HG02973 (cell line): ENCODE measurements around the gene BTAF1.
"Not testable (repeated sequence)": the region's sequence is repeated elsewhere in the genome, so short reads cannot be mapped to it uniquely, and the experiment has no call there.

Source experiments
- ATAC-seq: cut with Tn5 transposase; IDR thresholded peaks from one replicate; pipeline ENCODE4 v1.9.1; 2021; ENCODE audit warnings: moderate library complexity; ENCODE audit not compliant: unreplicated experiment

Gene BTAF1

GRCh38 chr10:91976317-91977051 lies 52.9 kb downstream of the BTAF1 start:
- ATAC-seq: no peak

- ATAC-seq: no peak
Measured at GRCh38 chr10:91977491-91977890, 53.9 kb downstream of the BTAF1 start.

GRCh38 chr10:91978585-91978984 lies 55.0 kb downstream of the BTAF1 start:
- no peak for ATAC-seq

DNA sequence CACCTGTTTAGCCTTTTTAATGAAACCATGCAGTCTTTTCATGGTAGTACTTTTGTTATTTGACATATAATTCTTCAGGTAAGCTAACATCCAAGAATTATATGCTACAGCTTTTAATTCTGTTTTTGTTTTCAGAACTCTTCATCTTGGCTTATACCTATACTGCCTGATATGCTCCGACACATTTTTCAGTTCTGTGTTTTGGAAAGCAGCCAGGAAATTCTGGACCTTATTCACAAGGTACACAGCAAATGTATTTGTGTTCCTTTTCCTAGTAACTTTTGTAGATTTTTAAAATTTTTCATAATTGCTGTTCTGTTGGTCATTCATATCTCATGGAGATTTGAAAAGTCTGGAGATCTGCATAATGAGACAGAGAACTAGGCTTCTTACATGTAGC lies 56.7 kb downstream of the BTAF1 start:
- ATAC-seq: no peak

DNA sequence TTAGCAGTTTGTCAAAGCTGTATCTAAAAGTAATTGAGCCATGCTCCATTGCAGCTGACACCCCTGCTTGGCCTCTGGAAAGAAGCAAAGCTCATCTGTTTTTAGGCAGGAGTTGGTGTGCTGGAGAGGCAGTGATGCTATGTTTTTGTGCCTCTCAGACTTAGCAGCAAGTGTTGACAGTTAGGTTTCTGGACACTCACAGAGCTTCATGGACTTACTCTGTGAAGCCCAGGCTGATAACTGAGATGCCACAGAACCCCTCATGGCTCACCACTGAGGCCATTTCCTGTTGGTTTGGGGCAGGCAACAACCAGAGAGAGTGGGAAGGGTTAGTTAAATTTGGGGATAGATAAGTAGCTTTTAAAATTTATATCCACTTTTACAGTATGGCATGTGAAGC lies 59.8 kb downstream of the BTAF1 start:
- ATAC-seq: no peak

GRCh38 chr10:91987397-91988037 lies 63.9 kb downstream of the BTAF1 start:
- no peak for ATAC-seq

DNA sequence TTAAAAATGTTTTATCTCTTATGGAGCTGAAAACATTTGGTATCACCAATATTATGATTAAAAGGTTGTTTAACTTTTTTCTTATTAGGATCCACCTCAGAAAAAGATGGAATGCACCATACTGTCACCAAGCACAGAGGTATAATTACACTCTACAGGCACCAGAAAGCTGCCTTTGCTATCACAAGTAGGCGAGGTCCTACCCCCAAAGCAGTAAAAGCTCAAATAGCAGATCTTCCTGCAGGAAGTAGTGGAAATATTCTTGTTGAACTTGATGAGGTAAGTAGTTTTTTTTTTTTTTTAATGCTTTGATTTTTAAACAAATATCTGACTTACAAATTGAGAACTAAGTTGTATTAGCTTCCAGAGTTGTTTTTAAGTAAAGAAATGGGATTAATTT lies 68.5 kb downstream of the BTAF1 start:
- ATAC-seq: no peak

- ATAC-seq: no peak
Measured at GRCh38 chr10:91996266-91996665, 72.7 kb downstream of the BTAF1 start.

GRCh38 chr10:92001581-92001980 lies 78.0 kb downstream of the BTAF1 start:
- no peak for ATAC-seq

DNA sequence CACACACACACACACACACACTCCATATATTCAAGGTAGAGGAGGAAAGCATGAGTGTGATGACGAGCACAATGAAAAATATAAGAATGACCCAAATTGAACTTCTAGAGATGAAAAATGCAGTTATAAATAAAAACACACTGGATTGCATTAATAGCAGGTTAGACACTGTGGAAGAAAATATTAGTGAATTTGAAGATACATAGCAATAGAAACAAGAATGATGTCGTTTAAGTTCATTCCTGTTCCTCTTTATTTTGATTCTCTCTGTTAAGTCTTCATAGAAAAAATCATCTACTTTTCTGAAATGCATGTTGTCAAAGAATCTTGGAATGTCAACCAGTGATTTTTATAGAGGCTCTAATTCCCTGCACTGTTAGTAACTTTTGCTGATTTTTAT lies 78.4 kb downstream of the BTAF1 start:
- ATAC-seq: no peak

GRCh38 chr10:92003258-92003657 lies 79.7 kb downstream of the BTAF1 start:
- no peak for ATAC-seq

DNA sequence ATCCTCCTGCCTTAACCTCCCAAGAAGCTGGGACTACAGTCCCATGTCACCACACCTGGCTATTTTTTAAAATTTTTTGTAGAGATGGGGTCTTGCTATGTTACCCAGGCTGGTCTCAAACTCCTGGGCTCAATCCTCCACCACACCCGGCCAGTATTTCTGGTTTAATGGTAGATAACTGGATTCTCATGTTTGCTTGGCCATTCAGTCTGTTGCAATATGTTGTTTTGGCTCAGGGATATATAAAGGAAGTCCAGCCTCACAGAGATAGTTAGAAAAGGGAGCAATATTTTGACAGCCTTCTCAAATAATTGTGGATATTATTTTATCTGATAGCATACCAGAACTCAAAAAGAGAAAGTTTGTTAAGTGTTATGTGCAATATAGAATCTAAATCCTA lies 82.4 kb downstream of the BTAF1 start:
- ATAC-seq: no peak

DNA sequence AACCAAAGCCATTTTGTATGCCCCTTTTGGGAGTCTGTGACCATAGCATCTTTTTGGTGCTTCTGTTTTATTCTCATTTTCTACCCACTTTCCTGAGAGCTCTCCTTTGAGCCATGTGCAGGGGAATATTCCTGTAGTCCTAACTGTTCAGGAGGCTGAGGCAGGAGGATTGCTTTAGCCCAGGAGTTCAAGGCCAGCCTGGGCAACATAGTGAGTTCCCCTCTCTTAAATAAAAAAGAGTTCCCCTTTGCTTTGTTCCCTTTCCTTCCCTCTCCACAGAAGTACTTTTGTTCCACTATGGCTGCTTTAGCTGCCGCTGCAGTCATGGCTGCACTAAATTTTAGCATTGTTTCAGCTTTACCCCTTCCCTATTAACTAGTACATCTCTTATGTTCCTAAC lies 85.9 kb downstream of the BTAF1 start:
- no peak for ATAC-seq

DNA sequence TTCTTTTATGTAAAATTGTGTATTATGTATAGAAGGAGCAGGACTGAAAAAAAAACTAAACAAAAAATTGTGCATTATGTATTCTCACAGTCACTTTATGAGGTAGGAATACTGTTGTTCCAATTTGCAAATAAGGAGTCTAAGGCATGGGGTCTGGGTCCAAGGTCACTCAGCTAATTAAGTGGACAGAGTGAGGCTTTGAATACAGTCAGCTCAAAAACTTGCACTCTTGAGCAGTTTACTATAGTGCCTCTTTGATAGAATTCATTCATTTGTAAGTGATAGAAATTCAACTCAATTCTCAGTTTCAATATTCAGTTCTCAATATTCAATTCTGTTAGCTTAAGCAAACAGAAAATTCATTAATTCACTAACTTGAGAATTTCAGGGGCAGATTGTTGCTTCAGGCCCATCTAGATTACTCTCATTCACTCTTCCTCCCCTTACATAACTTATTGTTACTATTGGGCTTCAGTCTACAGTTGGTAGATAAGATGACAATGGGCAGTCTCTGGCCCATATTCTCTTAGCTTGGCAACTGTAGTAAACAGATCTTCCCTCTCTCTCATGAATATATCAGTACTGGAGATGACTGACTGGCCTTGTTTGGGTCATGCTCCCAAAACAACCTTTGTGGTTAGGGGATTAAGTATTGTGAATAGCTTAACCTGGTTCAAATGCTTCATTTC lies 86.6 kb downstream of the BTAF1 start:
- no peak for ATAC-seq

GRCh38 chr10:92011560-92012214 lies 88.1 kb downstream of the BTAF1 start:
- no peak for ATAC-seq

DNA sequence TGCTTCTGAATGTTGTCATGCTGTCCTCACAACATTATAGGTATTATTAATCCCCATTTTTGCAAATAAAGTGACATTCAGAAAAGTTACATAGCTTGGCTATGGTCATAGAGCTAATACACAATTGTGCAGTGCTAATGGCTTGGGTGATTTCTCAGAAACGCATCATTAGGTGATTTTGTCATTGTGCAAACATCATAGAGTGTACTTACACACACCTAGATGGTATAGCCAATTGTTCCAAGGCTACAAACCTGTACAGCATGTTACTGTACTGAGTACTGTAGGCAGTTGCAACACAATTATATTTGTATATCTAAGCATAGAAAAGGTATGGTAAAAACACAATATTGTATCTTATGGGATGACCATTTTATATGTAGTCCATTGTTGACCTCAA lies 91.0 kb downstream of the BTAF1 start:
- ATAC-seq: no peak

DNA sequence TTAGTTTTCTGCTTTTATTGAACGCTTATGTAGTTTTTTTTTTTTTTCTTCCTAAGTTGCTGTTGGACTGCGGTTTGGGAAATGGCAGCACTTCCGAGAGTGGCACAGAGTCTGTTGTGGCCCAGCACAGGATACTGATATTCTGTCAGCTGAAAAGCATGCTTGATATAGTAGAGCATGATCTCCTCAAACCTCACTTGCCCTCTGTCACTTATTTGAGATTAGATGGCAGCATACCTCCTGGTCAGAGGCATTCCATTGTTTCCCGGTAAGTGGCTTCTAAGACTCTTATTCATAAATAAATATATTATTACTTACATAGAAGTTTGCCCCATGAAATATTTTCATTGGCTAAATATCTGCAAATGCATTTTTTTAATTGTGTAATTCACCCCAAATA lies 101.1 kb downstream of the BTAF1 start:
- no peak for ATAC-seq

GRCh38 chr10:92025340-92025739 lies 101.8 kb downstream of the BTAF1 start:
- not testable (repeated sequence) for ATAC-seq

DNA sequence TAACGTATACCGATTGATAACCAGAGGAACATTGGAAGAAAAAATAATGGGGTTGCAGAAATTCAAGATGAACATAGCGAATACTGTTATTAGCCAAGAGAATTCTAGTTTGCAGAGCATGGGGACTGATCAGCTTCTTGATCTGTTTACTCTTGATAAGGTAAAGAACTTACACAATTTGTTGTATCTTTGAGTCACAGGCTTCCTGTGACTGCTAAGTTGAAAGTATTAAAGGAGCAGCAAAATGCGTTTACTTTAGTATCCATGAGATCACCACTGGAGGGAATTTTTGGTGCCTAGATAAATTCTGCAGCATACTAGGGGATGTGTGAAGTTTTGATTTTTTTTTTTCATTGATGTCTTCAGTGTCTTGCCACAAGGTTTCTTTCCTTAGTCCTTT lies 103.6 kb downstream of the BTAF1 start:
- no peak for ATAC-seq

GRCh38 chr10:92031580-92031979 lies 108.0 kb downstream of the BTAF1 start:
- no peak for ATAC-seq

- not testable (repeated sequence) for ATAC-seq
Measured at GRCh38 chr10:92033070-92033469, 109.5 kb downstream of the BTAF1 start.

GRCh38 chr10:92038949-92039348 lies 115.4 kb downstream of the BTAF1 start:
- ATAC-seq: no peak
